ENCODE results near the gene COLEC12. TPM values are rescaled to one million over a fixed set of nuclear protein-coding genes. Genes with fewer than 3 reads are reported as not detected.

COLEC12 gene
- total and polyA plus RNA-seq, 3 experiments from 2014 or later: 0.04 TPM; not detected in 2

DNA sequence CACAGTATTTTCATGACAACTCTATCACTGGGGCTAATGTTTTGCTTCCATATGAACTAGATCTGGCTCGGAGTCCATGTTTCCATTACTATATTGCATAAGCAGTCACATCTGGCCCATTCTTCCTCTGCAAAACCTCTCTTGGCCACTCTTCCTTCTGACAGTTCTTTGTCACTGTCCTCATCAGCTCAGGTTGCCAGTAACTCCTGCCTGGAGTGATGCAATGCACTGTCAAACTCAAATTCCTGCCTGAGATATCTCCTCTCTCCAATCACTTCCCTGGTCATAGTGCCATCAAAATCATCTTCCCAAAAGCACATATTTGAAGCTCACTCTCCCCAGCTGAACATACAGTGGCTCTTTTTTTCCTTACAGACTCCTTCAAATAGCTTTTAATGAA lies 66.1 kb downstream of the COLEC12 start:
- H3K27me3 Mint-ChIP-seq: peaks cover 7 to 30% of the 10 kb centered on the region in 2 donors
- ChIA-PET CTCF (no interaction called here), POLR2A (no interaction called here)
- no peak overlapping the region for H3K4me3 Mint-ChIP-seq
- no peaks in the 10 kb centered on the region for H3K9me3 ChIP-seq (ENCODE audit: low read length)
- no peaks in the 10 kb centered on the region for H3K36me3 Mint-ChIP-seq
- no peak overlapping the region for H3K27ac Mint-ChIP-seq
- H3K27me3 ChIP-seq (ENCODE audit: insufficient read depth, low read length, poor library complexity, severe bottlenecking): no peaks in the 10 kb centered on the region
- H3K4me1 Mint-ChIP-seq: no peaks in the 10 kb centered on the region
- no peak overlapping the region for H3K27ac ChIP-seq (ENCODE audit: low read depth, low read length)
- H3K4me1 ChIP-seq (ENCODE audit: insufficient read depth, low read length): no peaks in the 10 kb centered on the region
- no peaks in the 10 kb centered on the region for H3K36me3 ChIP-seq (ENCODE audit: insufficient read depth, low read length)
- no peak for DNase-seq
- no peak overlapping the region for H3K4me3 ChIP-seq (ENCODE audit: low read length)
- no peaks in the 10 kb centered on the region for H3K9me3 Mint-ChIP-seq

DNA sequence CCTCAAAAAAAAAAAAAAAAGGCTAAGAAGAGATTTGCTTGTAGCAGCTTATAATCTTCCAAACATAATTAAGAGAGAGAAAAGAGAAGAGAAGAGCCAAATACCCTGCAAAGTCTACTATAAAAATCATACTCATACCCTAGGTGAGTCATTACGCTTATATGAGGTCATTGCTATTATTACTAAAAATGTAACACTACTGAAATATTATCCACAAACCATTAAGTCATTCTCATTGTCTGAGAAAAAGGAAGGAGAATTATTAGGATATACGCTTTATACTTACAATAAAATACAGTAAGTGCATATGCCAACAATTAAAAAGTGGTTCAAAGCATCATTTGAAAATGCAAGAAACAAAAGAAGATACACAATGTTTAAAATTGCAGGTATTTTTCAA lies 66.5 kb downstream of the COLEC12 start:
- POLR2A ChIA-PET: no interaction called here

DNA sequence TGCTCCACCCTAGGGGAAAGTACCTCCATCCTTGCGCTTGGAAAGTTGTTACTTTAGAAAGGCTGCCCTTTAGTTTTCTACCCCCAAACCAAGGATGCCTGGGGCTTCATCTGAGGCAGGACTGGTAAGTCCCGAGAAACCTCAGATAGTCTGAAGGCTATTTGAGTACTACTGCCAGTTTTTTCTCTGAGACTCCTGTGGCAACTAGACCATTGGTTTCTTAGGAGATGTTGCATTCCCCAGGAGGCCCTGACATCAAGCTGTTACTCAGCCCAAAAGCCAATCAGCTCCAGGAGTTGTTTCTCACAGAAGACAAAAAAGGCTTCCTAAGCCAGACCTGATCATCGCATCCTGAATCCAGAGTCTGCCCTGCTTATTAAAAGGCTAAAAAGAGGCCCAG lies 67.2 kb downstream of the COLEC12 start:
- Histone ChIP-seq H3K27ac (ENCODE audit: low read depth, low read length) (no peak overlapping the region), H3K9me3 (ENCODE audit: low read length) (no peaks in the 10 kb centered on the region), H3K36me3 (ENCODE audit: insufficient read depth, low read length) (no peaks in the 10 kb centered on the region), H3K4me3 (ENCODE audit: low read length) (no peak overlapping the region), H3K4me1 (ENCODE audit: insufficient read depth, low read length) (no peaks in the 10 kb centered on the region), H3K27me3 (ENCODE audit: insufficient read depth, low read length, poor library complexity, severe bottlenecking) (no peaks in the 10 kb centered on the region)
- Mint-ChIP-seq H3K4me1 (no peaks in the 10 kb centered on the region), H3K27me3 (peaks cover 7 to 30% of the 10 kb centered on the region in 2 donors), H3K9me3 (no peaks in the 10 kb centered on the region), H3K4me3 (no peak overlapping the region), H3K27ac (no peak overlapping the region), H3K36me3 (no peaks in the 10 kb centered on the region)
- POLR2A ChIA-PET: no interaction called here
- CTCF ChIA-PET: no interaction called here
- DNase-seq: no peak

More for the DNA sequence above, 66.5 kb downstream of the COLEC12 start:
- no peak overlapping the region for H3K27ac ChIP-seq (ENCODE audit: low read depth, low read length)
- H3K4me3 Mint-ChIP-seq: no peak overlapping the region
- H3K4me3 ChIP-seq (ENCODE audit: low read length): no peak overlapping the region
- no peaks in the 10 kb centered on the region for H3K27me3 ChIP-seq (ENCODE audit: insufficient read depth, low read length, poor library complexity, severe bottlenecking)
- H3K27ac Mint-ChIP-seq: no peak overlapping the region
- H3K4me1 Mint-ChIP-seq: no peaks in the 10 kb centered on the region
- no peaks in the 10 kb centered on the region for H3K36me3 Mint-ChIP-seq
- CTCF ChIA-PET: no interaction called here
- H3K9me3 Mint-ChIP-seq: no peaks in the 10 kb centered on the region
- no peaks in the 10 kb centered on the region for H3K4me1 ChIP-seq (ENCODE audit: insufficient read depth, low read length)
- H3K9me3 ChIP-seq (ENCODE audit: low read length): no peaks in the 10 kb centered on the region
- no peak for DNase-seq
- H3K36me3 ChIP-seq (ENCODE audit: insufficient read depth, low read length): no peaks in the 10 kb centered on the region
- peaks cover 7 to 30% of the 10 kb centered on the region in 2 donors for H3K27me3 Mint-ChIP-seq

DNA sequence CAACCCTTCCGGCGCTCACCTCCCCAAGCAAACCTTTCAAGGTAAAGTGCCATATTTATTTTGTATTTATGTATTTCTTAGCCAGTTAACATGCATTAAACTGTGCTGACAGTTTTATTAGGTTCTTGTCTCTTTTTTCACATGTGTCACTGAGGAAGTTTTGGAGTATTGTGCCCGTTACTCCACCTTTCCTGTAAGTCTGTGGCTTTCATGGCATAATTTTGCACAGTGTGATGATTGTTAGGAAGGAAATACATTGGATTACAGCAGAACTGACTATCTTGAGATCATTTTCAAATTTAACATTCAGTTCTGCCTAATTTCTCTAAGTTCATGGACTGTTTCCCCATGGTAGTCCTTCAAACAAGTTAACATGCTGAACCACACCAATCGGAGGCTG lies 67.7 kb downstream of the COLEC12 start:
- Mint-ChIP-seq H3K9me3 (no peaks in the 10 kb centered on the region), H3K27ac (no peak overlapping the region), H3K4me3 (no peak overlapping the region), H3K36me3 (no peaks in the 10 kb centered on the region), H3K4me1 (no peaks in the 10 kb centered on the region), H3K27me3 (peaks cover 7 to 30% of the 10 kb centered on the region in 2 donors)
- Histone ChIP-seq H3K4me3 (ENCODE audit: low read length) (no peak overlapping the region), H3K4me1 (ENCODE audit: insufficient read depth, low read length) (no peaks in the 10 kb centered on the region), H3K9me3 (ENCODE audit: low read length) (no peaks in the 10 kb centered on the region), H3K27me3 (ENCODE audit: insufficient read depth, low read length, poor library complexity, severe bottlenecking) (no peaks in the 10 kb centered on the region), H3K27ac (ENCODE audit: low read depth, low read length) (no peak overlapping the region), H3K36me3 (ENCODE audit: insufficient read depth, low read length) (no peaks in the 10 kb centered on the region)
- CTCF ChIA-PET: no interaction called here
- no peak for DNase-seq
- POLR2A ChIA-PET: no interaction called here

DNA sequence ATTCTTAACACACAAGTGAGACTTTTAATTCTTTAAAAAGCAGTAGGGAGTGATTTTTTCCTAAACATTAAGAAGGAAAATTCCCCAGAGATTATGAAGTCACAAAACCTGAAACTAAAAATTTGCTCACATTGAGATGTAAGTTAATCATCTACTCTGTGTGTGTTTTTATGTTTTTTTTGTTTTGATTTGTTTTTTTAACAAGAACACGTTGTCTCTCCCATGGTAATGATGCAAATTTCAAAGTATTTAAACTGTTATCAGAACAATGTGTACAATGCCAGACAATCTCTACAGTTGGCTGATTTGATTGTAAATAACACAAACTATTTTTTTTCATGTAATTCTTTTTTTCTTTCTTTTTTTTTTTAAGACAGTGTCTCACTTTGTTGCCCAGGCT lies 71.5 kb downstream of the COLEC12 start:
- Histone ChIP-seq H3K27me3 (ENCODE audit: insufficient read depth, low read length, poor library complexity, severe bottlenecking) (no peaks in the 10 kb centered on the region), H3K4me1 (ENCODE audit: insufficient read depth, low read length) (no peaks in the 10 kb centered on the region), H3K4me3 (ENCODE audit: low read length) (no peak overlapping the region), H3K36me3 (ENCODE audit: insufficient read depth, low read length) (no peaks in the 10 kb centered on the region), H3K9me3 (ENCODE audit: low read length) (no peaks in the 10 kb centered on the region), H3K27ac (ENCODE audit: low read depth, low read length) (no peak overlapping the region)
- no peak overlapping the region for H3K27ac Mint-ChIP-seq
- peaks cover 6 to 27% of the 10 kb centered on the region in 2 donors for H3K27me3 Mint-ChIP-seq
- CTCF ChIA-PET: no interaction called here
- no peak overlapping the region for H3K4me3 Mint-ChIP-seq
- no peaks in the 10 kb centered on the region for H3K4me1 Mint-ChIP-seq
- H3K9me3 Mint-ChIP-seq: no peaks in the 10 kb centered on the region
- POLR2A ChIA-PET: no interaction called here
- no peaks in the 10 kb centered on the region for H3K36me3 Mint-ChIP-seq
- no peak for DNase-seq

DNA sequence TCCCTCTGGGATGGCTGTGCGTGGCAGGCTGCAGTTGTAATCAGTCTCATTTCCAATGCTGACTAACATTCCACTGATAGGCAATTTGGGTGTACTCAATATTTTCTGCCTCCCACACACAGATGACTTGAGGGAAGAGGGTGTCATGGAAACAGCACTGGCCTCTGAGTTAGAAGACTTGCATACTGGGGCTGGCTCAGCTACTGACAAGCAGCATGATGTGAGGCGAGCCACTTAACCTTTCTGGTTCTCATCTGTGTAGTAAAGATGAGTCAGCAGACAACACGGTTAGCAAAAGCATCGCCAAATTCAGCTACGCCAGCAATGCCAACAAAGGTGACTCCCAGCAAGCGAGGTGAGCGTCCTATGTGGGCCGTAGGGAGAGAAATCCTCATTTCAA lies 73.5 kb downstream of the COLEC12 start:
- H3K27me3 ChIP-seq (ENCODE audit: insufficient read depth, low read length, poor library complexity, severe bottlenecking): no peaks in the 10 kb centered on the region

DNA sequence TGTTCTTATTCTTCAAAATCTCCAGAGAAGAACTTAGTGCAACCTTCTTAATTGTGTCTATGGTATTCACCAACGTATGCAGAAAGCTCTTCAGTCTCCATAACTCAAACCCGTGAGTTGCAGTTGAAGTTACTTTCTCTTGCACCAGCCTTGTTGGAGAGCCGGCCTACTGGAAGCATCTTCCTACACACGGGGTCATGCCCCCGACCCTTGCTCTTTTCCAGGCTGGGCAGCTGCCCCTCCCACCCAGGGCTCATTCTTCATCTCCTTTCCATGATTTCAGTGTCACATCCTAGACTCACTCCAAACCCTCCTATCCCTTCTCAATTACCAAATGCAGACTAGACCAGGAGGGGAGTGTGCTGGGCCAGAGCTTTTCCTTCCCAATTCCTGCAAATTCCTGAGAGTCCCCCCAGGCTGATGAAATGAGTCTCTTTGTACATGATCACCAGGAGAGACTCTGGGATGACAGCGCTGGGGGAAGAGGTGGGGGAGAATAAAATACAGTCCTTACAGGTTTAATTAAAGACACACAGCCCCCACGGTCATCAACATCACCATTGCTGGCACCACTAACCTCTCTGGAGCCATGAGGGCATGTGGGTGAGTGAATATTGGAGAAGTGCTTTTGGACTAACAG lies 75.3 kb downstream of the COLEC12 start:
- H3K27ac ChIP-seq (ENCODE audit: low read depth, low read length): no peak overlapping the region
- H3K27me3 Mint-ChIP-seq: peaks cover 3 to 24% of the 10 kb centered on the region in 2 donors
- H3K27ac Mint-ChIP-seq: no peak overlapping the region
- H3K9me3 ChIP-seq (ENCODE audit: low read length): no peaks in the 10 kb centered on the region
- ChIA-PET CTCF (no interaction called here), POLR2A (no interaction called here)
- H3K4me3 Mint-ChIP-seq: no peak overlapping the region
- H3K9me3 Mint-ChIP-seq: no peaks in the 10 kb centered on the region
- no peaks in the 10 kb centered on the region for H3K4me1 Mint-ChIP-seq
- no peaks in the 10 kb centered on the region for H3K4me1 ChIP-seq (ENCODE audit: insufficient read depth, low read length)
- H3K36me3 ChIP-seq (ENCODE audit: insufficient read depth, low read length): no peaks in the 10 kb centered on the region
- no peak for DNase-seq
- no peaks in the 10 kb centered on the region for H3K36me3 Mint-ChIP-seq
- no peak overlapping the region for H3K4me3 ChIP-seq (ENCODE audit: low read length)
- H3K27me3 ChIP-seq (ENCODE audit: insufficient read depth, low read length, poor library complexity, severe bottlenecking): no peaks in the 10 kb centered on the region

More for the DNA sequence above, 73.5 kb downstream of the COLEC12 start:
- Histone ChIP-seq H3K4me1 (ENCODE audit: insufficient read depth, low read length) (no peaks in the 10 kb centered on the region), H3K9me3 (ENCODE audit: low read length) (no peaks in the 10 kb centered on the region), H3K36me3 (ENCODE audit: insufficient read depth, low read length) (no peaks in the 10 kb centered on the region), H3K27ac (ENCODE audit: low read depth, low read length) (no peak overlapping the region), H3K4me3 (ENCODE audit: low read length) (no peak overlapping the region)
- DNase-seq: no peak
- Mint-ChIP-seq H3K9me3 (no peaks in the 10 kb centered on the region), H3K27ac (no peak overlapping the region), H3K27me3 (peaks cover 7 to 19% of the 10 kb centered on the region in 2 donors), H3K4me3 (no peak overlapping the region), H3K36me3 (no peaks in the 10 kb centered on the region), H3K4me1 (no peaks in the 10 kb centered on the region)
- ChIA-PET CTCF (no interaction called here), POLR2A (no interaction called here)

DNA sequence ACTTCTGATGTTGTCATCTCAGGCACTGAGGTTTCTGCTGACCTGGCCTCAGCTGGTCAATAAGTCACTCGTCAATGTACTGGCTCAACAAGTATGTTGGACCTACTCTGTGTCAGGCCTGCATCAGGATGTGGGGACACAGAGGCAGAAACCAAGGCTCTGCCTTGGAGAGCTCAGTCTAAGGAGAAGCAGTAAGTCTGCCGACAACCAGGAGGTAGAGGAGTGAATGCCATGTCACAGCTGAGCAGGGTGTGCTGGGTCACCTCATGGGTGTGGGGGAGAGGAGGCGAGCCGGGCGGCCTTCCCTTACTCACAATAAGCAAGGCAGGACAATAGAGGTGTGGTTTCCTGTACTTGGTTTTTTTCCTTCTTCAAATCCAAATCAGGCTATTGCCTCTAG lies 75.8 kb downstream of the COLEC12 start:
- H3K36me3 ChIP-seq (ENCODE audit: insufficient read depth, low read length): no peaks in the 10 kb centered on the region
- H3K27me3 ChIP-seq (ENCODE audit: insufficient read depth, low read length, poor library complexity, severe bottlenecking): no peaks in the 10 kb centered on the region
- peaks cover 3 to 24% of the 10 kb centered on the region in 2 donors for H3K27me3 Mint-ChIP-seq
- H3K9me3 Mint-ChIP-seq: no peaks in the 10 kb centered on the region
- H3K4me1 Mint-ChIP-seq: no peaks in the 10 kb centered on the region
- H3K9me3 ChIP-seq (ENCODE audit: low read length): no peaks in the 10 kb centered on the region
- H3K27ac ChIP-seq (ENCODE audit: low read depth, low read length): no peak overlapping the region
- H3K4me3 ChIP-seq (ENCODE audit: low read length): no peak overlapping the region
- no peak for DNase-seq
- CTCF ChIA-PET: no interaction called here
- H3K4me1 ChIP-seq (ENCODE audit: insufficient read depth, low read length): no peaks in the 10 kb centered on the region
- H3K27ac Mint-ChIP-seq: no peak overlapping the region
- POLR2A ChIA-PET: no interaction called here
- no peaks in the 10 kb centered on the region for H3K36me3 Mint-ChIP-seq
- H3K4me3 Mint-ChIP-seq: no peak overlapping the region

Measured in CD8-positive, alpha-beta memory T cell (primary cell).